Activated CD8-positive, alpha-beta memory T cell treated with anti-CD3 and anti-CD28 coated beads for 36 hours (primary cell): ENCODE data around the gene SAMD4A. TPM values are rescaled to one million over a fixed set of nuclear protein-coding genes. Genes with fewer than 3 reads are reported as not detected.

Experiments used
- CTCF ChIA-PET: fragments of 350-600 bp; sonication (Branson Sonifier 250); formaldehyde crosslinking; loops from one replicate; lab custom pipeline; 2021; ENCODE audit warnings: antibody characterized with exemption; lab: Charles Lee
- POLR2A ChIA-PET: fragments of 350-600 bp; sonication (Branson Sonifier 250); formaldehyde crosslinking; loops from one replicate; lab custom pipeline; 2021; ENCODE audit warnings: antibody characterized with exemption; lab: Charles Lee
- total RNA-seq, 2 experiments: library from RNA; stranded (reverse); gene quantifications; one replicate each; pipeline ENCODE4 v1.2.3, GENCODE V29; 2021

SAMD4A gene
- total RNA-seq, 2 experiments from 2014 or later = 4.0 to 4.8 TPM

- CTCF ChIA-PET = no interaction called here
- POLR2A ChIA-PET = no interaction called here
These were observed 267.2 kb downstream of the SAMD4A start for GRCh38 chr14:54834081-54834480.

GRCh38 chr14:54834727-54835126 lies 267.8 kb downstream of the SAMD4A start:
- ChIA-PET POLR2A (no interaction called here), CTCF (no interaction called here)

GRCh38 chr14:54836231-54836630 lies 269.3 kb downstream of the SAMD4A start:
- ChIA-PET POLR2A (no interaction called here), CTCF (no interaction called here)

- POLR2A ChIA-PET = no interaction called here
- CTCF ChIA-PET = interaction anchor here (0.7 kb wide), 1 partner anchor 30 kb away, joined by 4 read pairs; no protein-coding TSS in a partner anchor
These were observed 270.7 kb downstream of the SAMD4A start for GRCh38 chr14:54837508-54838149.

- CTCF ChIA-PET = no interaction called here
- POLR2A ChIA-PET = no interaction called here
These were observed 272.1 kb downstream of the SAMD4A start for GRCh38 chr14:54838931-54839512.

- CTCF ChIA-PET = interaction anchor here (1.0 kb wide), 1 partner anchor 9 kb away, joined by 3 read pairs; no protein-coding TSS in a partner anchor
These were observed 272.8 kb downstream of the SAMD4A start for GRCh38 chr14:54839701-54840119.

GRCh38 chr14:54840336-54840735 lies 273.4 kb downstream of the SAMD4A start:
- ChIA-PET POLR2A (no interaction called here), CTCF (interaction anchor here (1.0 kb wide), 1 partner anchor 9 kb away, joined by 3 read pairs; no protein-coding TSS in a partner anchor)

More at GRCh38 chr14:54839701-54840119, 272.8 kb downstream of the SAMD4A start:
- POLR2A ChIA-PET = no interaction called here

GRCh38 chr14:54840798-54841197 lies 273.9 kb downstream of the SAMD4A start:
- ChIA-PET CTCF (interaction anchor here (1.0 kb wide), 1 partner anchor 10 kb away, joined by 3 read pairs; no protein-coding TSS in a partner anchor), POLR2A (no interaction called here)

Other genes starting within 250 kb of the SAMD4A start
- gene CDKN3, start 170.1 kb upstream of the SAMD4A start, total RNA-seq = 10 to 100 TPM; 53.9 to 54.6 TPM
- 100 to 1,000 TPM; 106 to 109 TPM for gene CNIH1, start 125.8 kb upstream of the SAMD4A start, total RNA-seq
- gene GMFB, start 78.1 kb upstream of the SAMD4A start, total RNA-seq = 10 to 100 TPM; 52.2 to 55.6 TPM
- gene CGRRF1, start 57.2 kb upstream of the SAMD4A start, total RNA-seq = 10 to 100 TPM; 14.3 to 15.4 TPM